GM12892 (cell line): ENCODE data around the gene LYZ.

Experiments
- POLR2A ChIP-seq: IDR thresholded peaks from 2 replicates; pipeline ENCODE4 v1.6.1; 2011; ENCODE audit warnings: low read depth, low read length, control low read depth
- TAF1 ChIP-seq: IDR thresholded peaks from 2 replicates; pipeline ENCODE4 v1.6.1; 2011; ENCODE audit warnings: low read depth, mild to moderate bottlenecking, control low read depth, low read length, borderline replicate concordance

DNA sequence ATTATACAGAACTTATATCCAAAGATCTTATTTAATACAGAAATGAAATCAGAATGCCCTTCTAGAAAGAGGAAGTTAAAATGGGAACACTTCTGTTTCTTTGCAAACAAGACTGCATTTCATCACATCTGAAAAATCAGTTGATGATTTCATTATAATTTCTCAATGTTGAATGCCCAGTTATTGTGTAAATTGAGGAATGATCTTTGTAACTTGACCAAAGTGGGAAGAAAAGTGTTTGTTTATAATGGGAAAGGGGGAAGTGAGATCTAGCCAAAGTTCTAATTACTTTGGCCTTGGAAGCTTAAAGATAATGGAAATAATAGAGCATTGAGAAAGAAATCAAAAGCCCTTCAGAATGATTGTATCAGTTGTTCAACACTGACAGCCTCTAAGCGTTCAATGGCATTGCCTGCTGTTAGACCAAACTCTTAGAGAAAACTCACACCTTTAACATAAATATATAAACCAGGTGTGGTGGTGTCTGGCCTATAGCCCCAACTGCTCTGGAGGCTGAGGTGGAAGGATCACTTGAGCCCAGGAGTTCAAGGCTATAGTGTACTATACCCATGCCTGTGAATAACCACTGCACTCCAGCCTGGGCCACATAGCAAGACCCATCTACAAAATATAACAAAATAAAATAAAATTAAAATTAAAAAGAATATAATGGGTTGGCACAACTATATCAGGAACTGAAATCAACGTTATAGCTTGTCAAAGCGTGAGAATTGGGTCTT is 9.9 kb upstream of the LYZ start:
- TF ChIP-seq POLR2A (no peak), TAF1 (no peak)
